ENCODE results near the gene NEK7. TPM values are rescaled to one million over a fixed set of nuclear protein-coding genes. Genes with fewer than 3 reads are reported as not detected.
A peak's percentile ranks its signal among the peaks of the same experiment; 100 is the strongest.

The NEK7 gene
- total and polyA plus RNA-seq, 9 of the 15 experiments (the other 6 are each of a cell fraction or from before 2014, with no cell fraction given): 8.5 to 37.3 (median 27.7) TPM

GRCh38 chr1:198156745-198157240 is at the start of gene NEK7 (continued):
- TF ChIP-seq, protein P1, sequence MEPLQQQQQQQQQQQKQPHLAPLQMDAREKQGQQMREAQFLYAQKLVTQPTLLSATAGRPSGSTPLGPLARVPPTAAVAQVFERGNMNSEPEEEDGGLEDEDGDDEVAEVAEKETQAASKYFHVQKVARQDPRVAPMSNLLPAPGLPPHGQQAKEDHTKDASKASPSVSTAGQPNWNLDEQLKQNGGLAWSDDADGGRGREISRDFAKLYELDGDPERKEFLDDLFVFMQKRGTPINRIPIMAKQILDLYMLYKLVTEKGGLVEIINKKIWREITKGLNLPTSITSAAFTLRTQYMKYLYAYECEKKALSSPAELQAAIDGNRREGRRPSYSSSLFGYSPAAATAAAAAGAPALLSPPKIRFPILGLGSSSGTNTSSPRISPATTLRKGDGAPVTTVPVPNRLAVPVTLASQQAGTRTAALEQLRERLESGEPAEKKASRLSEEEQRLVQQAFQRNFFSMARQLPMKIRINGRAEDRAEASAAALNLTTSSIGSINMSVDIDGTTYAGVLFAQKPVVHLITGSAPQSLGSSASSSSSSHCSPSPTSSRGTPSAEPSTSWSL (CRISPR knock-in tag; IDR thresholded peaks at IDR 0.05; ENCODE audit: borderline replicate concordance): no peak
- TF ChIP-seq MAFK (IDR thresholded peaks at IDR 0.05; ENCODE audit: low read length): no peak
- TF ChIP-seq, protein P2, sequence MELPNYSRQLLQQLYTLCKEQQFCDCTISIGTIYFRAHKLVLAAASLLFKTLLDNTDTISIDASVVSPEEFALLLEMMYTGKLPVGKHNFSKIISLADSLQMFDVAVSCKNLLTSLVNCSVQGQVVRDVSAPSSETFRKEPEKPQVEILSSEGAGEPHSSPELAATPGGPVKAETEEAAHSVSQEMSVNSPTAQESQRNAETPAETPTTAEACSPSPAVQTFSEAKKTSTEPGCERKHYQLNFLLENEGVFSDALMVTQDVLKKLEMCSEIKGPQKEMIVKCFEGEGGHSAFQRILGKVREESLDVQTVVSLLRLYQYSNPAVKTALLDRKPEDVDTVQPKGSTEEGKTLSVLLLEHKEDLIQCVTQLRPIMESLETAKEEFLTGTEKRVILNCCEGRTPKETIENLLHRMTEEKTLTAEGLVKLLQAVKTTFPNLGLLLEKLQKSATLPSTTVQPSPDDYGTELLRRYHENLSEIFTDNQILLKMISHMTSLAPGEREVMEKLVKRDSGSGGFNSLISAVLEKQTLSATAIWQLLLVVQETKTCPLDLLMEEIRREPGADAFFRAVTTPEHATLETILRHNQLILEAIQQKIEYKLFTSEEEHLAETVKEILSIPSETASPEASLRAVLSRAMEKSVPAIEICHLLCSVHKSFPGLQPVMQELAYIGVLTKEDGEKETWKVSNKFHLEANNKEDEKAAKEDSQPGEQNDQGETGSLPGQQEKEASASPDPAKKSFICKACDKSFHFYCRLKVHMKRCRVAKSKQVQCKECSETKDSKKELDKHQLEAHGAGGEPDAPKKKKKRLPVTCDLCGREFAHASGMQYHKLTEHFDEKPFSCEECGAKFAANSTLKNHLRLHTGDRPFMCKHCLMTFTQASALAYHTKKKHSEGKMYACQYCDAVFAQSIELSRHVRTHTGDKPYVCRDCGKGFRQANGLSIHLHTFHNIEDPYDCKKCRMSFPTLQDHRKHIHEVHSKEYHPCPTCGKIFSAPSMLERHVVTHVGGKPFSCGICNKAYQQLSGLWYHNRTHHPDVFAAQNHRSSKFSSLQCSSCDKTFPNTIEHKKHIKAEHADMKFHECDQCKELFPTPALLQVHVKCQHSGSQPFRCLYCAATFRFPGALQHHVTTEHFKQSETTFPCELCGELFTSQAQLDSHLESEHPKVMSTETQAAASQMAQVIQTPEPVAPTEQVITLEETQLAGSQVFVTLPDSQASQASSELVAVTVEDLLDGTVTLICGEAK (IDR thresholded peaks at IDR 0.05): no peak
- TF ChIP-seq, protein P2 (CRISPR knock-in tag; IDR thresholded peaks at IDR 0.05): no peak
- no peak for TF ChIP-seq MCM3 (IDR thresholded peaks at IDR 0.05)
- TF ChIP-seq FOXK2 (conservative IDR thresholded peaks at IDR 0.05 in 1 of 2, IDR thresholded peaks at IDR 0.05 in 1 of 2; ENCODE audit: low read depth in 2 of 2): peak; percentile 94 to 98
- TF ChIP-seq, protein P3, sequence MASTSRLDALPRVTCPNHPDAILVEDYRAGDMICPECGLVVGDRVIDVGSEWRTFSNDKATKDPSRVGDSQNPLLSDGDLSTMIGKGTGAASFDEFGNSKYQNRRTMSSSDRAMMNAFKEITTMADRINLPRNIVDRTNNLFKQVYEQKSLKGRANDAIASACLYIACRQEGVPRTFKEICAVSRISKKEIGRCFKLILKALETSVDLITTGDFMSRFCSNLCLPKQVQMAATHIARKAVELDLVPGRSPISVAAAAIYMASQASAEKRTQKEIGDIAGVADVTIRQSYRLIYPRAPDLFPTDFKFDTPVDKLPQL (IDR thresholded peaks at IDR 0.05; ENCODE audit: extremely low read depth, insufficient read length): no peak
- TF ChIP-seq, protein P4, sequence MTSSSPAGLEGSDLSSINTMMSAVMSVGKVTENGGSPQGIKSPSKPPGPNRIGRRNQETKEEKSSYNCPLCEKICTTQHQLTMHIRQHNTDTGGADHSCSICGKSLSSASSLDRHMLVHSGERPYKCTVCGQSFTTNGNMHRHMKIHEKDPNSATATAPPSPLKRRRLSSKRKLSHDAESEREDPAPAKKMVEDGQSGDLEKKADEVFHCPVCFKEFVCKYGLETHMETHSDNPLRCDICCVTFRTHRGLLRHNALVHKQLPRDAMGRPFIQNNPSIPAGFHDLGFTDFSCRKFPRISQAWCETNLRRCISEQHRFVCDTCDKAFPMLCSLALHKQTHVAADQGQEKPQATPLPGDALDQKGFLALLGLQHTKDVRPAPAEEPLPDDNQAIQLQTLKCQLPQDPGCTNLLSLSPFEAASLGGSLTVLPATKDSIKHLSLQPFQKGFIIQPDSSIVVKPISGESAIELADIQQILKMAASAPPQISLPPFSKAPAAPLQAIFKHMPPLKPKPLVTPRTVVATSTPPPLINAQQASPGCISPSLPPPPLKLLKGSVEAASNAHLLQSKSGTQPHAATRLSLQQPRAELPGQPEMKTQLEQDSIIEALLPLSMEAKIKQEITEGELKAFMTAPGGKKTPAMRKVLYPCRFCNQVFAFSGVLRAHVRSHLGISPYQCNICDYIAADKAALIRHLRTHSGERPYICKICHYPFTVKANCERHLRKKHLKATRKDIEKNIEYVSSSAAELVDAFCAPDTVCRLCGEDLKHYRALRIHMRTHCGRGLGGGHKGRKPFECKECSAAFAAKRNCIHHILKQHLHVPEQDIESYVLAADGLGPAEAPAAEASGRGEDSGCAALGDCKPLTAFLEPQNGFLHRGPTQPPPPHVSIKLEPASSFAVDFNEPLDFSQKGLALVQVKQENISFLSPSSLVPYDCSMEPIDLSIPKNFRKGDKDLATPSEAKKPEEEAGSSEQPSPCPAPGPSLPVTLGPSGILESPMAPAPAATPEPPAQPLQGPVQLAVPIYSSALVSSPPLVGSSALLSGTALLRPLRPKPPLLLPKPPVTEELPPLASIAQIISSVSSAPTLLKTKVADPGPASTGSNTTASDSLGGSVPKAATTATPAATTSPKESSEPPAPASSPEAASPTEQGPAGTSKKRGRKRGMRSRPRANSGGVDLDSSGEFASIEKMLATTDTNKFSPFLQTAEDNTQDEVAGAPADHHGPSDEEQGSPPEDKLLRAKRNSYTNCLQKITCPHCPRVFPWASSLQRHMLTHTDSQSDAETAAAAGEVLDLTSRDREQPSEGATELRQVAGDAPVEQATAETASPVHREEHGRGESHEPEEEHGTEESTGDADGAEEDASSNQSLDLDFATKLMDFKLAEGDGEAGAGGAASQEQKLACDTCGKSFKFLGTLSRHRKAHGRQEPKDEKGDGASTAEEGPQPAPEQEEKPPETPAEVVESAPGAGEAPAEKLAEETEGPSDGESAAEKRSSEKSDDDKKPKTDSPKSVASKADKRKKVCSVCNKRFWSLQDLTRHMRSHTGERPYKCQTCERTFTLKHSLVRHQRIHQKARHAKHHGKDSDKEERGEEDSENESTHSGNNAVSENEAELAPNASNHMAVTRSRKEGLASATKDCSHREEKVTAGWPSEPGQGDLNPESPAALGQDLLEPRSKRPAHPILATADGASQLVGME (CRISPR knock-in tag; IDR thresholded peaks at IDR 0.05): no peak; the same call in 1 of the 2 replicates
- TF ChIP-seq ZNF780A (CRISPR knock-in tag; IDR thresholded peaks at IDR 0.05): no peak
